K562 (cell line): ENCODE results near the gene GEN1. TPM values are rescaled to one million over a fixed set of nuclear protein-coding genes. Genes with fewer than 3 reads are reported as not detected.

Experiments used
- ELF4 ChIP-seq: fragments of 450-650 bp; formaldehyde crosslinking; IDR thresholded peaks from 2 replicates; pipeline ENCODE4 v1.4.0; 2022; ENCODE audit warnings: missing genetic modification characterization
- EP400 ChIP-seq: fragments of 450-650 bp; IDR thresholded peaks from 2 replicates; pipeline ENCODE4 v1.6.1; 2017; ENCODE audit warnings: antibody characterized with exemption, mild to moderate bottlenecking, moderate library complexity
- MYC ChIP-seq, 2 experiments: fragments of 250-450 bp in 1 of 2; sonication (Bioruptor Pico) in 1 of 2; IDR thresholded peaks; 2 replicates each; pipeline versions ENCODE4 v1.5.1 to v1.6.1; 2012 to 2021; ENCODE audit warnings: low read depth in 2 of 2, borderline replicate concordance in 1 of 2, improper control_type of control experiment in 1 of 2, low read length in 1 of 2, mild to moderate bottlenecking in 1 of 2, moderate library complexity in 1 of 2
- NFIX ChIP-seq: fragments of 250-450 bp; sonication (Bioruptor Pico); IDR thresholded peaks from 2 replicates; pipeline ENCODE4 v1.4.0; 2020; ENCODE audit warnings: low read depth, mild to moderate bottlenecking, moderate library complexity
- PHF8 ChIP-seq: fragments of 200-600 bp; sonication (generic); IDR thresholded peaks from 2 replicates; pipeline ENCODE4 v1.6.1; 2012; ENCODE audit warnings: mixed run types, mild to moderate bottlenecking, inconsistent platforms, low read length, moderate library complexity, borderline replicate concordance
- RAD21 ChIP-seq, 2 experiments: fragments of 250-450 bp in 1 of 2; fragments of 450-650 bp in 1 of 2; sonication (Bioruptor Pico) in 1 of 2; formaldehyde crosslinking in 1 of 2; IDR thresholded peaks in 1 of 2; conservative IDR thresholded peaks in 1 of 2; 2 replicates each; pipeline versions ENCODE4 v1.4.0 to v1.8.0; 2020 to 2022; ENCODE audit warnings: mild to moderate bottlenecking in 2 of 2, moderate library complexity in 1 of 2
- STAT5A ChIP-seq: IDR thresholded peaks from 2 replicates; pipeline ENCODE4 v1.6.1; 2012; ENCODE audit warnings: low read length, inconsistent platforms, borderline replicate concordance
- ZNF253 ChIP-seq: fragments of 250-450 bp; sonication (Bioruptor Pico); conservative IDR thresholded peaks from 2 replicates; pipeline ENCODE4 v1.6.1; 2021; ENCODE audit warnings: mild to moderate bottlenecking
- ZNF316 ChIP-seq: fragments of 450-650 bp; IDR thresholded peaks from 2 replicates; pipeline ENCODE4 v1.6.1; 2016
- polyA plus RNA-seq, 8 experiments: library from polyadenylated mRNA; depleted of rRNA in 4 of 8; stranded (reverse) in 5 of 8; unstranded in 3 of 8; fragments of >200 nt; fragmentation: Nextera tagmentation in 2 of 8; fragmentation: Illumina TruSeq in 1 of 8; extraction: Ambion mirVana in 2 of 8; extraction: Trizol in 1 of 8; gene quantifications; 2 replicates each; pipeline versions ENCODE4 v1.2.1 to v1.2.3, GENCODE V29; 2011 to 2014; ENCODE audit warnings: inconsistent platforms in 1 of 8, missing spikeins in 1 of 8
- total RNA-seq, 7 experiments: library from RNA; depleted of rRNA in 6 of 7; stranded (reverse); fragments of >200 nt in 6 of 7; fragmentation: Illumina TruSeq in 2 of 7; extraction: Trizol in 2 of 7; gene quantifications; 2 replicates each; pipeline versions ENCODE4 v1.2.1 to v1.2.3, GENCODE V29; 2011 to 2021; ENCODE audit warnings: low replicate concordance in 1 of 7
- TF ChIP-seq, protein P1 (sequence below): fragments of 250-450 bp; sonication (Bioruptor Pico); IDR thresholded peaks from 2 replicates; pipeline ENCODE4 v1.5.0; 2021; ENCODE audit warnings: mild to moderate bottlenecking, borderline replicate concordance
- TF ChIP-seq, protein P2 (sequence below): sonication (generic); IDR thresholded peaks from 2 replicates; pipeline ENCODE4 v1.6.1; 2016
- TF ChIP-seq, protein P3 (sequence below): fragments of 450-650 bp; IDR thresholded peaks from 2 replicates; pipeline ENCODE4 v1.6.1; 2016; ENCODE audit warnings: borderline replicate concordance
- TF ChIP-seq, protein P4 (sequence below), 2 experiments: fragments of 150-350 bp in 1 of 2; IDR thresholded peaks; 2 replicates each; pipeline ENCODE4 v1.6.1; 2012 to 2016; ENCODE audit warnings: low read depth in 2 of 2, low read length in 2 of 2, mild to moderate bottlenecking in 1 of 2, moderate library complexity in 1 of 2
- TF ChIP-seq, protein P5 (sequence below): conservative IDR thresholded peaks from 2 replicates; pipeline ENCODE4 v1.6.1; 2011; ENCODE audit warnings: low read depth, mild to moderate bottlenecking, low read length; ENCODE audit not compliant: control insufficient read depth

The GEN1 gene
- total and polyA plus RNA-seq, 9 of the 15 experiments (the other 6 are each of a cell fraction or from before 2014, with no cell fraction given), result 8.6 to 39.7 (median 24.5) TPM

DNA sequence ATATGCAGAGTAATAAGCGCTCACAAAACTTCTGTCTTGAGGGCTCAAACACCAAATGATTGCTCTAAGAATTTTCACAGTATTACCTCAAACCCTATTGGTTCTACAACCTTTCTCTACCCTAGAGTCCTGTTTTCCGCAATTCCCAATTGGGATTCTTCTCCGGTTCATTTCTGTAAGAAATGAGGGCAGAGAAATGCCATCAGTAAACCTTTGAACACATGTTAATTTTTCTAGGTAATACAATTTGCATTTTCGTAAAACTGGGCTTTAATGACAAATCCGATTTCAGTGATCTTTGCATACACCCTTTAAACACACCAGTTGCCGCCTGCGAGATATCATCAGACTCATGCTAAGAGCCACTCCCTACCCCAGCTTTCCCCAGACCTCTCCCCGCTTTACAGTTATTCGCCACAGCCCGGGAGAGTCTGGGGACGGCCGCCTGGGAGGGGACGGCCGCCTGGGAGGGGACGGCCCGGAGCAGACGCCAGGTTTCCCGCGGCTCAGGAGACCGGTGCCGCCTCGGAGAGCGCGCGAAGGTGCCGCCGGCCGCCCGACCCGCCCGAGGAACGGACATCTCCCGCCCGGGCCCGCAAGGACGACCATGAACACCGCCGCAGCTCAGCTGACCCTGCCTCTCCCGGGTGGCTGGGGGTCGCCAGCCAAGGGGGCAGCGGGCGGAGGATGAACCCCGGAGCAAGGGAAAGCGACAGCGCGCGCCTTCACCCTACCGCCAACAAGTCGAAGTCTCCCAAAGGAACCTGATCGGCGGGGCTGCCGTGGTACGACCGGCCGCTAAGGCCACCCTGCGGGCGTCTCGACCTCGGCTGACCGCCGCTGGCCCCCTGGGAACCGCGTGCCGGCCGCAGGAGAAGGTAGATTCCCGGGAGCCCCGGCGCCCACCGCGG lies 791 bp upstream of the GEN1 start (continued):
- TF ChIP-seq, protein P1, sequence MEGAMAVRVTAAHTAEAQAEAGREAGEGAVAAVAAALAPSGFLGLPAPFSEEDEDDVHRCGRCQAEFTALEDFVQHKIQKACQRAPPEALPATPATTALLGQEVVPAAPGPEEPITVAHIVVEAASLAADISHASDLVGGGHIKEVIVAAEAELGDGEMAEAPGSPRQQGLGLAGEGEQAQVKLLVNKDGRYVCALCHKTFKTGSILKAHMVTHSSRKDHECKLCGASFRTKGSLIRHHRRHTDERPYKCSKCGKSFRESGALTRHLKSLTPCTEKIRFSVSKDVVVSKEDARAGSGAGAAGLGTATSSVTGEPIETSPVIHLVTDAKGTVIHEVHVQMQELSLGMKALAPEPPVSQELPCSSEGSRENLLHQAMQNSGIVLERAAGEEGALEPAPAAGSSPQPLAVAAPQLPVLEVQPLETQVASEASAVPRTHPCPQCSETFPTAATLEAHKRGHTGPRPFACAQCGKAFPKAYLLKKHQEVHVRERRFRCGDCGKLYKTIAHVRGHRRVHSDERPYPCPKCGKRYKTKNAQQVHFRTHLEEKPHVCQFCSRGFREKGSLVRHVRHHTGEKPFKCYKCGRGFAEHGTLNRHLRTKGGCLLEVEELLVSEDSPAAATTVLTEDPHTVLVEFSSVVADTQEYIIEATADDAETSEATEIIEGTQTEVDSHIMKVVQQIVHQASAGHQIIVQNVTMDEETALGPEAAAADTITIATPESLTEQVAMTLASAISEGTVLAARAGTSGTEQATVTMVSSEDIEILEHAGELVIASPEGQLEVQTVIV (CRISPR knock-in tag), result no peak
- TF ChIP-seq, protein P2, sequence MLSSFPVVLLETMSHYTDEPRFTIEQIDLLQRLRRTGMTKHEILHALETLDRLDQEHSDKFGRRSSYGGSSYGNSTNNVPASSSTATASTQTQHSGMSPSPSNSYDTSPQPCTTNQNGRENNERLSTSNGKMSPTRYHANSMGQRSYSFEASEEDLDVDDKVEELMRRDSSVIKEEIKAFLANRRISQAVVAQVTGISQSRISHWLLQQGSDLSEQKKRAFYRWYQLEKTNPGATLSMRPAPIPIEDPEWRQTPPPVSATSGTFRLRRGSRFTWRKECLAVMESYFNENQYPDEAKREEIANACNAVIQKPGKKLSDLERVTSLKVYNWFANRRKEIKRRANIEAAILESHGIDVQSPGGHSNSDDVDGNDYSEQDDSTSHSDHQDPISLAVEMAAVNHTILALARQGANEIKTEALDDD, result no peak; the same call in 1 of the 2 replicates
- TF ChIP-seq, protein P3, sequence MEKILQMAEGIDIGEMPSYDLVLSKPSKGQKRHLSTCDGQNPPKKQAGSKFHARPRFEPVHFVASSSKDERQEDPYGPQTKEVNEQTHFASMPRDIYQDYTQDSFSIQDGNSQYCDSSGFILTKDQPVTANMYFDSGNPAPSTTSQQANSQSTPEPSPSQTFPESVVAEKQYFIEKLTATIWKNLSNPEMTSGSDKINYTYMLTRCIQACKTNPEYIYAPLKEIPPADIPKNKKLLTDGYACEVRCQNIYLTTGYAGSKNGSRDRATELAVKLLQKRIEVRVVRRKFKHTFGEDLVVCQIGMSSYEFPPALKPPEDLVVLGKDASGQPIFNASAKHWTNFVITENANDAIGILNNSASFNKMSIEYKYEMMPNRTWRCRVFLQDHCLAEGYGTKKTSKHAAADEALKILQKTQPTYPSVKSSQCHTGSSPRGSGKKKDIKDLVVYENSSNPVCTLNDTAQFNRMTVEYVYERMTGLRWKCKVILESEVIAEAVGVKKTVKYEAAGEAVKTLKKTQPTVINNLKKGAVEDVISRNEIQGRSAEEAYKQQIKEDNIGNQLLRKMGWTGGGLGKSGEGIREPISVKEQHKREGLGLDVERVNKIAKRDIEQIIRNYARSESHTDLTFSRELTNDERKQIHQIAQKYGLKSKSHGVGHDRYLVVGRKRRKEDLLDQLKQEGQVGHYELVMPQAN, result 0 out of 2 replicates have a peak, but pooled peaks have one; percentile 6
- TF ChIP-seq MYC (IDR thresholded peaks at IDR 0.05; ENCODE audit: low read depth, low read length) (peak; percentile 30; the same call in 1 of the 2 replicates), MYC (CRISPR knock-in tag; IDR thresholded peaks at IDR 0.05; ENCODE audit: borderline replicate concordance, low read depth) (no peak; the same call in 1 of the 2 replicates), EP400 (peak; percentile 36; the same call in 1 of the 2 replicates), ELF4 (CRISPR knock-in tag) (no peak), ZNF253 (CRISPR knock-in tag) (no peak), PHF8 (peak; percentile 73; the same call in 1 of the 2 replicates), STAT5A (no peak), ZNF316 (0 out of 2 replicates have a peak, but pooled peaks have one; percentile 20), NFIX (CRISPR knock-in tag) (no peak), RAD21 (CRISPR knock-in tag; conservative IDR thresholded peaks at IDR 0.05 in 1 of 2, IDR thresholded peaks at IDR 0.05 in 1 of 2) (no peak)
- TF ChIP-seq, protein P4, sequence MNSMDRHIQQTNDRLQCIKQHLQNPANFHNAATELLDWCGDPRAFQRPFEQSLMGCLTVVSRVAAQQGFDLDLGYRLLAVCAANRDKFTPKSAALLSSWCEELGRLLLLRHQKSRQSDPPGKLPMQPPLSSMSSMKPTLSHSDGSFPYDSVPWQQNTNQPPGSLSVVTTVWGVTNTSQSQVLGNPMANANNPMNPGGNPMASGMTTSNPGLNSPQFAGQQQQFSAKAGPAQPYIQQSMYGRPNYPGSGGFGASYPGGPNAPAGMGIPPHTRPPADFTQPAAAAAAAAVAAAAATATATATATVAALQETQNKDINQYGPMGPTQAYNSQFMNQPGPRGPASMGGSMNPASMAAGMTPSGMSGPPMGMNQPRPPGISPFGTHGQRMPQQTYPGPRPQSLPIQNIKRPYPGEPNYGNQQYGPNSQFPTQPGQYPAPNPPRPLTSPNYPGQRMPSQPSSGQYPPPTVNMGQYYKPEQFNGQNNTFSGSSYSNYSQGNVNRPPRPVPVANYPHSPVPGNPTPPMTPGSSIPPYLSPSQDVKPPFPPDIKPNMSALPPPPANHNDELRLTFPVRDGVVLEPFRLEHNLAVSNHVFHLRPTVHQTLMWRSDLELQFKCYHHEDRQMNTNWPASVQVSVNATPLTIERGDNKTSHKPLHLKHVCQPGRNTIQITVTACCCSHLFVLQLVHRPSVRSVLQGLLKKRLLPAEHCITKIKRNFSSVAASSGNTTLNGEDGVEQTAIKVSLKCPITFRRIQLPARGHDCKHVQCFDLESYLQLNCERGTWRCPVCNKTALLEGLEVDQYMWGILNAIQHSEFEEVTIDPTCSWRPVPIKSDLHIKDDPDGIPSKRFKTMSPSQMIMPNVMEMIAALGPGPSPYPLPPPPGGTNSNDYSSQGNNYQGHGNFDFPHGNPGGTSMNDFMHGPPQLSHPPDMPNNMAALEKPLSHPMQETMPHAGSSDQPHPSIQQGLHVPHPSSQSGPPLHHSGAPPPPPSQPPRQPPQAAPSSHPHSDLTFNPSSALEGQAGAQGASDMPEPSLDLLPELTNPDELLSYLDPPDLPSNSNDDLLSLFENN (IDR thresholded peaks at IDR 0.05; ENCODE audit: low read depth in 2 of 2, low read length in 2 of 2), result no peak
- TF ChIP-seq, protein P5, sequence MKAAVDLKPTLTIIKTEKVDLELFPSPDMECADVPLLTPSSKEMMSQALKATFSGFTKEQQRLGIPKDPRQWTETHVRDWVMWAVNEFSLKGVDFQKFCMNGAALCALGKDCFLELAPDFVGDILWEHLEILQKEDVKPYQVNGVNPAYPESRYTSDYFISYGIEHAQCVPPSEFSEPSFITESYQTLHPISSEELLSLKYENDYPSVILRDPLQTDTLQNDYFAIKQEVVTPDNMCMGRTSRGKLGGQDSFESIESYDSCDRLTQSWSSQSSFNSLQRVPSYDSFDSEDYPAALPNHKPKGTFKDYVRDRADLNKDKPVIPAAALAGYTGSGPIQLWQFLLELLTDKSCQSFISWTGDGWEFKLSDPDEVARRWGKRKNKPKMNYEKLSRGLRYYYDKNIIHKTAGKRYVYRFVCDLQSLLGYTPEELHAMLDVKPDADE, result no peak
